Embryonic facial prominence (tissue), 1 donor: ENCODE measurements around the gene WDR86.

Source experiments
- DNase-seq: peaks from one replicate; pipeline ENCODE4 v3.0.0-alpha.2; 2016; ENCODE audit errors: extremely low spot score

WDR86 gene

GRCh38 chr7:151390598-151391357 is 19.1 kb downstream of the WDR86 start:
- DNase-seq, result no peak

DNA sequence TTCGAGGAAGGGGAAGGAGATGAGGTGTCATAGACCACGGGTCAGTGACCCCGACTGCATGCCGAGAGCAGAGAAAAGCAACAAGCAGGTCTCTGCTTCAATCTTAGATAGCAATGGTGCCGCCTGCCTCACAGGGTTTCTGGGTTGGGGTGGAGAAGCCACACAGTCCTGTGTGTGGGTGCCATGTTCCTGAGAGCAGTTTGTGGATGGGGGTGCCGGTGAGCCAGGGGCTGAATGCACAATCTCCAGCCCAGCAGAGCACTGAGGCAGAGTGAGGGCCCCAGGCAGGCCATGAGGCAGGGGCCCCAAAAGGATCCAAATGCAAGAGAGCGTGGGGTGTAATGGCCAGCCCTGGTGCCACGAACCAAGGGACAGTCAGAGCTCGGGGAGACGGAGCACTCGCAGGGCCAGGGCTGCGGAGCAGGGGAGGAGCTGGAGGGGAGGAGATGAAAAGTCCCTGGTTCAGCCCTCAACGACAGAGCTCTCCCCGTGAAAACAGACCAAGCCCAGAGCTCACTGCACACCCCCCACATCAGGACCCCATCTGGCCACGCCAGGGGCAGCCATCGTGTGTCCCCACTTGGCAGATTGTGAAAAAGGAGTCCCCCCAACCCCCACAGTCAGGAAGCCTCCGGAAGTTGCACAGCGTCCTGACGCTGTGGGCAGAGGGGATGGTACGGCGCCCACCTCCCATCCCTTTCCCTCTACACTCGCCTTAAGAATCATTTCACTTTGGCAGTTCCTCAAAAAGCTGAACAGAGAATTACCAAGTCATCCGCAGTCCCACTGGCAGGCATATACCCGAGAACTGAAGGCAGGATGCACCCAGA is 19.9 kb downstream of the WDR86 start:
- no peak for DNase-seq

DNA sequence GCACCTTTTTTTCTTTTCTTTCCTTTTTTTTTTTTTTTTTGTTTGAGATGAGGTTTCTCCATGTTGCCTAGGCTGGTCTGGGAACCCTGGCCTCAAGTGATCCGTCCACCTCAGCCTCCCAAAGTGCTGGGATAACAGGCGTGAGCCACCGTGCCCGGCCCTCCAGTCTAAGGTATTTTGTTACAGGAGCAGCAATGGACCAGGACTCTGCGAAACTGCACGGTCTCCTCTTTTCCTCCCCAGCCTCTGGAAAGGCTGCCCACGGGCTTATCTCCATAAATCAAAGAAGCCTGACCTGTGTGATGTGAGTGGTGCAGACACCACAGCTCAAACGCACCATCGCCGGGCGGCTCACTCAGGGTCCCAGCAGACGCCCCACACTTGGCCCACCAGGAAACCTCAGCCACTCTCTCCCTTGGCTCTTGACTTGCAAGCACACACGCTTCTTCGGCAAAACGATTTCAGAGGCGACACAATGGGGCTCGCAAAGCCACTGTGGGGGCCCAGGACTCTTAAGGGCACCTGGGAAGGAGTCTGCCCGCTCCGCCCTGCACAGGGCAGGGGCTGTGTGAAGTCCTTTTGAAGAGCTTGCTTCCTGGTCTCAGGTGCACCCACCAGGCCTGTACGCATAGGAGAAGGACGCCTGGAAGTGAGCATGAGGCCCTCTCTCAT is 20.6 kb downstream of the WDR86 start:
- DNase-seq, result no peak

GRCh38 chr7:151388430-151388829 is 21.4 kb downstream of the WDR86 start:
- DNase-seq, result no peak

DNA sequence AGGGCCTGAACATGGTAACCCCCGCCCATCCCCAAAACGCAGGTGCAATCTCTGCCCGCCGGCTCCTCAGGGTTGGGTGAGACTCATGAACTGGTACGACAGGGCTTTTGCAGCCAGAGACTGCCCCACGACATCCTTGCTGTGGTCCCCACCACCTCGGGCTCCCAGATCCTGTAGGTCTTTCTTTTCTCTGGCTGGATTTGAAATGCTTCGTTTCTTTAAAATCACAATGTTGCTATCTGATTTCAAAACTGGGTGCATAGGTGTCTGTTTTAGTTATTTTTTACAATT is 21.9 kb downstream of the WDR86 start:
- DNase-seq, result no peak

GRCh38 chr7:151387161-151388006 is 22.5 kb downstream of the WDR86 start:
- DNase-seq, result no peak

GRCh38 chr7:151386301-151387160 is 23.3 kb downstream of the WDR86 start:
- no peak for DNase-seq

GRCh38 chr7:151385626-151386300 is 24.1 kb downstream of the WDR86 start:
- no peak for DNase-seq

GRCh38 chr7:151384776-151385625 is 24.8 kb downstream of the WDR86 start:
- DNase-seq, result no peak

DNA sequence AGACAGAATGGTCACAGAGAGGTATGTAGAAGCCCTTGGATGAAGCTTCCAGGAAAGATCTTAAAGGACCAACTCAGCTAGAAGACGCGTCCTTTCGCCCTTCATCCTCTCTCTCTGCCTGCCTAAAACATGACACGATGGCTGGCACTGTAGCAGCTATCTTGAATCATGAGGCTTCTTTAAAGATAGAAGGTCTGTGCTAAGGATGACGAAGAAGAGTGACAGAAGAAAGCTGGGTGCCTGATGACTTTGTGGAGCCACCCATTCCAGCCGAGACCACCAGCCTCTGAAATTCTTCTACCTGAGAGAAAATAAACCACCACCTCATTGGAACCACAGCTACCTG is 25.5 kb downstream of the WDR86 start:
- DNase-seq, result no peak

DNA sequence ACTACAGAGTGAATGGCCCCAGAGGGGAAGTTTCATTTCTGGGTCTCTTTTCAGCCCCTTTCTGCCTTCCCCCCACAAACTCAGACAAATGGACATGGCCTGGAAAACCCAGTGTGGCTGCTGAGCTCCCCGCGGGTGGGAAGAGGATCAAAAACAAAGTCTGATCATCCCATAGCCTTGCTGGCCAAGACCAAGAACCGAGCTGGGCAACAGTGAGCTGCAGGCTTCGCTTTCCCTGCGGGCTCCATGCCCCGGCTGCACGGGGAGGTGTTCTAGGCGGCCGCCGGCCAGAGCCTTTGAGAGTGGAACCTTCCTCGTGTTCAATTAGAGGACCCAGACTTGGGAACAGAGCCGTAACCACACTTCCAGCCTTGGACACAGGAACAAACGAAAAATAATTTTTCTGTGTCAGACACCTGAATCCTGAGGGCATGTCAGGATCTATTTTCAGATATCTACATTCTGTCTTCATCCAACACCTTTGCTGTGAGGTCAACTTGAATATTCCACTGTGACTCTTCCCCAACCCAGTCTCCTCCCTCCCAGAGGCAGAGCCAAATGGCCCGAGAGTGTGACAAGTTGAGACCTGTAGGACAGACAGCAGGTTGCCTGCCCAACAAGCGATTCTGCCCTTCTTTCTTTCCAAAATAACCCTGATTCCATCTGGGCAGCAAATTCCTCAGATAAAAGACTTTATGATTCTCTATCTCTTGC is 26.0 kb downstream of the WDR86 start:
- DNase-seq, result no peak

- no peak for DNase-seq
Observed at GRCh38 chr7:151382079-151382885, 27.6 kb downstream of the WDR86 start.

DNA sequence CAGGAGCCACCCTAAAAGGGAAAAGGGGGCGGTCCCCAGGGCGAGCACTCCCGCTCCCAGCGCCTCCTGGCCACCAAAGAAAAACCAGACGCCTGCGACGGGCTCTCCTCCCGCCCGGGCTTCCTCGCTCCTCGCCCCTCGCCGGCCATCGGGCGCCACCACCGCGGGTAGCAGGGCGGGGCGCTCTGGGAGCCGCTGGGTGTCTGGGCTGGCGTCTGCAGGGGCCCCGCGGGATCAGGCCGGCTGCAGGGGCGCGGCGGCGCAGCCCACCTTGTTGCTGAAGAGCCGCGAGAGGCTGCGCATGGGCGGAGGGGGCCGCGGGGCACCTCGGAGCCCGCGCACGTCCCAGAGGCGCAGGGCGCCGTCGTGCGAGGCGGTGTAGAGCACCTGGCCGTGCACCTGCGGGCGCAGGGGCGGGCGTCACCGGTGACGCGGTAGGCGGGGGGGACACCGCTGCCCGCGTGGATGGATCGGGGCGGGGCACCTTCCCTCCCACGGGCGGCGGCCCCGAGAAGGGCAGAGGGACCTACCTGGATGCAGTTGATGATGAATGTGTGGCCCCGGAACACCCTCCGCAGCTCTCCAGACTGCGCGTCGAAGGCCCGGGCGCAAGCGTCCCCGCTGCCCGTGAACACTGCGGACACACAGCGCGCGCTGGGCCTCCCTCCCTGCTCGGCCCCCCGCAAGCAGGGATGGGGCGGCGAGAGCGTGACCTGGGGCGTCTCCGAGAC is 28.3 kb downstream of the WDR86 start:
- DNase-seq, result no peak

DNA sequence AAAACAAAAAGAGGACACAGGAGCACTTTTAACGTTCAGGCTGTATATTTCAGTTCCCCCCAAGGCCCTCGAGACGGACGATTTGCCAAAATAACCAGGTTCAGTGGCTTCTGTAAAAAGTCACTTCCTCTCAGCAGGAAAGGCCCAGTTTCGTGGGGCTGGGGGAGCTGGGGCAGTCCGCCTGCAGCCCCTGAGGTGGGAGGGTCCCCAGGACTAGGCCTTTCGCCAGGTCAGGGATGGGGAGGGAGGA is 28.8 kb downstream of the WDR86 start:
- no peak for DNase-seq

GRCh38 chr7:151380199-151381097 is 29.4 kb downstream of the WDR86 start:
- DNase-seq, result no peak

DNA sequence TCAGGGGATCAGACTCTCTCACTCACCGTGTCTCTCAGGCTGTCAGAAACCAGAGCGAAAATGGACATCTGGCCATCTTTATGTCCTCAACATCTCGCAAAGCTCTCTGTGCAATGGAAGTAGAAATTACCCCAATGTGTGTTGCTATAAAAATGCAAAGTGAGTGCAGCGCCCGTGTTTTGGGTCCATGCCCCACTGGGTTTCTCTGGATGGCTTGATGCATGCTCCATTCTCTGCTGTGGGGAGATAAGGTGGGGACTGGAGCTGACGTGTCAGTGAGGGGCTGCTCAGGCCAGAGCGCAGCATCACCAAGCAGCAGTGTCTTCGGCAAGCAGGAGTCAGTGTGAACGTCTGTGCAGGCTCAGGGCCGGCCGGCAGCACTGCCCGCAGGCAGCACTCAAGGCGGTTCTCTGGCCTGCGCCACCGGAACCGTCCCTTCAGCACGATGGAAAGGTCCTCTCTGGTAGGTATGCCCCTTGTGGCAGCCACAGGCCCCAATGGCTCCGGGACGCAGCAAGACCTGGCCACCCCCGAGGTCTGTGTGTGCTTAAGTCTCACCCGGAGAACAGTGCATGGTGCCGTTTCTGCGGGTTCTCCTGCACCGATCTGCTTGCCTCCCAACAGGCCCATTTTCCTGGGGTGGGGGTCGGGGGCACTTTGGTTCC is 30.2 kb downstream of the WDR86 start:
- DNase-seq, result no peak
